A549 (cell line): ENCODE results near the gene NPLOC4. TPM values are rescaled to one million over a fixed set of nuclear protein-coding genes. Genes with fewer than 3 reads are reported as not detected.

Experiments
- ATAC-seq, 2 experiments: fragments of 200-7000 bp in 1 of 2; fragments of >200 bp in 1 of 2; cut with Nextera tagmentation in 1 of 2; cut with Tn5 transposase in 1 of 2; 3 replicates each; pipeline versions ENCODE4 v1.8.0 to v1.9.1; 2018 to 2020; ENCODE audit warnings: mild to moderate bottlenecking in 1 of 2, moderate library complexity in 1 of 2
- CTCF ChIA-PET: fragments of 300-600 bp; sonication (Branson Sonifier 250); formaldehyde crosslinking; extraction: SDS; loops from one replicate; lab custom pipeline; 2021; ENCODE audit warnings: antibody characterized with exemption, inconsistent platforms; lab: Yijun Ruan, JAX
- POLR2A ChIA-PET: fragments of 350-600 bp; formaldehyde crosslinking; extraction: SDS; loops from one replicate; lab custom pipeline; 2021; ENCODE audit warnings: antibody characterized with exemption, inconsistent platforms; lab: Yijun Ruan, JAX
- DNase-seq, 2 experiments: peaks; one replicate each; pipeline versions ENCODE4 v3.0.0 to v3.0.0-alpha.2; 2011 to 2016; ENCODE audit warnings: low read depth in 1 of 2, low spot score in 1 of 2
- FAIRE-seq: peaks from 2 replicates; lab custom pipeline; 2011; peaks lifted over from hg19 to GRCh38; lab: Jason Lieb, UNC
- H3K27ac ChIP-seq, 2 experiments: fragments of >200 bp; sonication (Bioruptor Twin); formaldehyde crosslinking; 3 replicates each; pipeline ENCODE4 v1.5.1; 2016 to 2017
- H3K4me1 ChIP-seq: fragments of >200 bp; sonication (Bioruptor Twin); formaldehyde crosslinking; 3 replicates; pipeline ENCODE4 v1.6.1; 2016
- H3K4me2 ChIP-seq: fragments of >200 bp; sonication (Bioruptor Twin); formaldehyde crosslinking; 3 replicates; pipeline ENCODE4 v1.6.1; 2016
- H3K4me3 ChIP-seq: fragments of >200 bp; sonication (Bioruptor Twin); formaldehyde crosslinking; 3 replicates; pipeline ENCODE4 v1.5.1; 2016
- H3K9me3 ChIP-seq: fragments of >200 bp; sonication (Bioruptor Twin); formaldehyde crosslinking; 3 replicates; pipeline ENCODE4 v1.6.1; 2016
- BHLHE40 ChIP-seq: IDR thresholded peaks from 2 replicates; pipeline ENCODE4 v1.6.1; 2012; ENCODE audit warnings: low read depth, low read length, inconsistent platforms
- CEBPB ChIP-seq, 2 experiments: fragments of >200 bp in 1 of 2; sonication (Bioruptor Twin) in 1 of 2; formaldehyde crosslinking in 1 of 2; IDR thresholded peaks; 2 replicates each; pipeline ENCODE4 v1.6.1; 2012 to 2016
- CHD2 ChIP-seq: fragments of 150-350 bp; IDR thresholded peaks from 2 replicates; pipeline ENCODE4 v1.6.1; 2014; ENCODE audit warnings: low read length; ENCODE audit not compliant: partially characterized antibody
- EHF ChIP-seq: fragments of 250-450 bp; sonication (Bioruptor Pico); IDR thresholded peaks from 2 replicates; pipeline ENCODE4 v1.5.0; 2020; ENCODE audit warnings: mild to moderate bottlenecking
- EHMT2 ChIP-seq: fragments of 200-600 bp; sonication (generic); IDR thresholded peaks from 2 replicates; pipeline ENCODE4 v1.6.1; 2016; ENCODE audit warnings: antibody characterized with exemption, low read depth, mild to moderate bottlenecking, moderate library complexity
- EP300 ChIP-seq, 2 experiments: fragments of >200 bp; sonication (Bioruptor Twin); formaldehyde crosslinking; IDR thresholded peaks; 2 replicates in 1 of 2; 3 replicates in 1 of 2; pipeline ENCODE4 v1.6.1; 2016 to 2017
- ESRRA ChIP-seq: fragments of 150-350 bp; IDR thresholded peaks from 2 replicates; pipeline ENCODE4 v1.6.1; 2014; ENCODE audit warnings: mild to moderate bottlenecking, low read length, borderline replicate concordance
- FOSB ChIP-seq: fragments of 250-450 bp; sonication (Bioruptor Pico); IDR thresholded peaks from 2 replicates; pipeline ENCODE4 v1.5.0; 2020; ENCODE audit warnings: mild to moderate bottlenecking, moderate library complexity
- FOXS1 ChIP-seq: fragments of 250-450 bp; sonication (Bioruptor Pico); IDR thresholded peaks from 2 replicates; pipeline ENCODE4 v1.5.0; 2020; ENCODE audit warnings: mild to moderate bottlenecking, moderate library complexity
- HEYL ChIP-seq: fragments of 250-450 bp; sonication (Bioruptor Pico); IDR thresholded peaks from 2 replicates; pipeline ENCODE4 v1.8.0; 2021; ENCODE audit warnings: mild to moderate bottlenecking, moderate library complexity
- HMGXB4 ChIP-seq: fragments of 250-450 bp; sonication (Bioruptor Pico); IDR thresholded peaks from 2 replicates; pipeline ENCODE4 v1.5.0; 2021; ENCODE audit warnings: mild to moderate bottlenecking, moderate library complexity, borderline replicate concordance
- KDM1A ChIP-seq: fragments of 200-600 bp; sonication (generic); IDR thresholded peaks from 2 replicates; pipeline ENCODE4 v1.6.1; 2016; ENCODE audit warnings: low read depth, mild to moderate bottlenecking
- MAFK ChIP-seq: fragments of 450-650 bp; IDR thresholded peaks from 2 replicates; pipeline ENCODE4 v1.6.1; 2014; ENCODE audit not compliant: partially characterized antibody
- MAZ ChIP-seq: fragments of 150-350 bp; IDR thresholded peaks from 2 replicates; pipeline ENCODE4 v1.6.1; 2014; ENCODE audit warnings: antibody characterized with exemption, low read depth, low read length, borderline replicate concordance
- MYC ChIP-seq: IDR thresholded peaks from 2 replicates; pipeline ENCODE4 v1.6.1; 2012; ENCODE audit warnings: mild to moderate bottlenecking, inconsistent platforms, low read length, improper control_type of control experiment, borderline replicate concordance
- NR3C1 ChIP-seq: fragments of >200 bp; sonication (Bioruptor Twin); formaldehyde crosslinking; IDR thresholded peaks from 3 replicates; pipeline ENCODE4 v1.6.1; 2017
- POLR2A ChIP-seq: IDR thresholded peaks from 2 replicates; pipeline ENCODE4 v1.6.1; 2012; ENCODE audit warnings: mild to moderate bottlenecking, low read length
- RCOR1 ChIP-seq: fragments of 150-350 bp; IDR thresholded peaks from 2 replicates; pipeline ENCODE4 v1.6.1; 2014; ENCODE audit warnings: antibody characterized with exemption, low read length, low read depth
- SREBF2 ChIP-seq: fragments of 450-650 bp; IDR thresholded peaks from 2 replicates; pipeline ENCODE4 v1.6.1; 2014; ENCODE audit warnings: mild to moderate bottlenecking, moderate library complexity
- TFCP2L1 ChIP-seq: fragments of 250-450 bp; sonication (Bioruptor Pico); IDR thresholded peaks from 2 replicates; pipeline ENCODE4 v1.5.0; 2021; ENCODE audit warnings: mild to moderate bottlenecking
- TP53 ChIP-seq: fragments of 250-450 bp; sonication (Bioruptor Pico); IDR thresholded peaks from 2 replicates; pipeline ENCODE4 v1.5.0; 2021; ENCODE audit warnings: mild to moderate bottlenecking, moderate library complexity
- USF2 ChIP-seq: fragments of 450-650 bp; IDR thresholded peaks from 2 replicates; pipeline ENCODE4 v1.6.1; 2014; ENCODE audit warnings: antibody characterized with exemption
- ZFP36 ChIP-seq: fragments of 450-650 bp; IDR thresholded peaks from 2 replicates; pipeline ENCODE4 v1.6.1; 2014; ENCODE audit warnings: borderline replicate concordance; ENCODE audit not compliant: partially characterized antibody
- WGBS: methylation state at CpG from one replicate; pipeline ENCODE4 v1.1.6; 2017; ENCODE audit errors: missing lambda C conversion rate; 5-methylcytosine and 5-hydroxymethylcytosine counted together
- polyA plus RNA-seq, 4 experiments: library from polyadenylated mRNA; depleted of rRNA in 3 of 4; stranded (reverse); fragments of >200 nt; fragmentation: RNase III in 1 of 4; extraction: RNeasy Plus Mini Kit Qiagen cat#74134 plus additional on column Dnase treatment in 1 of 4; gene quantifications; 2 replicates in 3 of 4; 3 replicates in 1 of 4; pipeline ENCODE4 v1.2.3, GENCODE V29; 2011 to 2017
- TF ChIP-seq, protein P1 (sequence below): fragments of 150-350 bp; IDR thresholded peaks from 2 replicates; pipeline ENCODE4 v1.6.1; 2014; ENCODE audit warnings: low read depth, mild to moderate bottlenecking, low read length
- TF ChIP-seq, protein P2 (sequence below): IDR thresholded peaks from 2 replicates; pipeline ENCODE4 v1.6.1; 2012

Gene NPLOC4
- polyA plus RNA-seq, 2 of the 4 experiments (the other 2 are of a cell fraction): 98.5 to 101 TPM

- peaks cover 25% of the 10 kb centered on the region for H3K4me1 ChIP-seq
- FAIRE-seq (no peak), ATAC-seq (no peak; a peak in 2 of 6 replicates), DNase-seq (no peak)
- H3K4me2 ChIP-seq: peak overlapping the region; percentile 96
- H3K9me3 ChIP-seq: no peaks in the 10 kb centered on the region
- TF ChIP-seq FOXS1 (CRISPR knock-in tag) (no peak), KDM1A (no peak), SREBF2 (no peak), TFCP2L1 (CRISPR knock-in tag) (no peak), EHMT2 (no peak), EHF (CRISPR knock-in tag) (no peak), FOSB (CRISPR knock-in tag) (0 out of 2 replicates have a peak, but pooled peaks have one; percentile 5)
- peak overlapping the region; percentile 90 to 91 for H3K27ac ChIP-seq
- WGBS: 44% methylated on average over 19 of the region's 19 CpGs
- H3K4me3 ChIP-seq: peak overlapping the region; percentile 86
- ChIA-PET POLR2A (interaction anchor here (1.1 to 3.8 kb wide), 6 partner anchors 9 to 19 kb away, joined by 3 to 42 read pairs (median 9); partner anchors contain the start of genes CCDC137, MRPL12 and OXLD1), CTCF (interaction anchor here (1.2 to 8.1 kb wide), 10 partner anchors 10 to 124 kb away, joined by 3 to 54 read pairs (median 7); partner anchors contain the start of gene MRPL12)
Observed at GRCh38 chr17:81682565-81683207, 45.8 kb upstream of the NPLOC4 start.

DNA sequence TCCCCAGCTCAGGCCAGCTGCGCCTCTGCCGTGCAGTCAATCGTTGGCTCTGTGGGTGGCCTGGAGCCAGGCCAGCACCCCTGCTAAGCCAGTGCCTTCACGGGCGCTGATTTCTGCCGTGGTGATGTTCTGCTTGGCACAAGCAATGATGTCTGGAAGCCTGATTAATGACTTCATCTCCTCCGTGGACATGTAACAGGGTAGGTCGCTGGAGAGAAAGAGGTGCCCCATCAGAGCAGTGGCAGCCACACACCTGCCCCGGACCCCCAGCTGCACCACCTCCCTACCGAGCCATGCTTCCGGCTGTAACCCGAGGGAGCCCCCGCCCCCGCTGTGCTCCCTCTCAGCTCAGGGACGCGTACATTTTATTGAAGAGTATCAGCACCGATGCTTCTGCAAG lies 44.8 kb upstream of the NPLOC4 start:
- H3K27ac ChIP-seq: peak overlapping the region in 1 of 2 experiments; percentile 32; a peak in 1 of 6 replicates
- no peaks in the 10 kb centered on the region for H3K9me3 ChIP-seq
- H3K4me1 ChIP-seq: peaks cover 25% of the 10 kb centered on the region
- no peak overlapping the region for H3K4me3 ChIP-seq
- no peak for TF ChIP-seq USF2
- no peak for TF ChIP-seq RCOR1
- no peak for TF ChIP-seq CHD2
- no peak for TF ChIP-seq ESRRA
- TF ChIP-seq, protein P1, sequence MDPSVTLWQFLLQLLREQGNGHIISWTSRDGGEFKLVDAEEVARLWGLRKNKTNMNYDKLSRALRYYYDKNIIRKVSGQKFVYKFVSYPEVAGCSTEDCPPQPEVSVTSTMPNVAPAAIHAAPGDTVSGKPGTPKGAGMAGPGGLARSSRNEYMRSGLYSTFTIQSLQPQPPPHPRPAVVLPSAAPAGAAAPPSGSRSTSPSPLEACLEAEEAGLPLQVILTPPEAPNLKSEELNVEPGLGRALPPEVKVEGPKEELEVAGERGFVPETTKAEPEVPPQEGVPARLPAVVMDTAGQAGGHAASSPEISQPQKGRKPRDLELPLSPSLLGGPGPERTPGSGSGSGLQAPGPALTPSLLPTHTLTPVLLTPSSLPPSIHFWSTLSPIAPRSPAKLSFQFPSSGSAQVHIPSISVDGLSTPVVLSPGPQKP: no peak
- TF ChIP-seq POLR2A: no peak
- TF ChIP-seq EP300 (IDR thresholded peaks at IDR 0.05): no peak
- TF ChIP-seq ZFP36: no peak
- TF ChIP-seq MAZ: no peak
- TF ChIP-seq MAFK: no peak
- TF ChIP-seq CEBPB (IDR thresholded peaks at IDR 0.05): no peak
- TF ChIP-seq, protein P2, sequence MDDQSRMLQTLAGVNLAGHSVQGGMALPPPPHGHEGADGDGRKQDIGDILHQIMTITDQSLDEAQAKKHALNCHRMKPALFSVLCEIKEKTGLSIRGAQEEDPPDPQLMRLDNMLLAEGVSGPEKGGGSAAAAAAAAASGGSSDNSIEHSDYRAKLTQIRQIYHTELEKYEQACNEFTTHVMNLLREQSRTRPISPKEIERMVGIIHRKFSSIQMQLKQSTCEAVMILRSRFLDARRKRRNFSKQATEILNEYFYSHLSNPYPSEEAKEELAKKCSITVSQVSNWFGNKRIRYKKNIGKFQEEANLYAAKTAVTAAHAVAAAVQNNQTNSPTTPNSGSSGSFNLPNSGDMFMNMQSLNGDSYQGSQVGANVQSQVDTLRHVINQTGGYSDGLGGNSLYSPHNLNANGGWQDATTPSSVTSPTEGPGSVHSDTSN: no peak
- TF ChIP-seq NR3C1: no peak
- TF ChIP-seq HEYL: no peak
- TF ChIP-seq BHLHE40: no peak
- no peak for TF ChIP-seq MYC
- TF ChIP-seq HMGXB4 (CRISPR knock-in tag): no peak
- no peak for TF ChIP-seq EHF (CRISPR knock-in tag)
- TF ChIP-seq TP53: no peak
- CTCF ChIA-PET: interaction anchor here (1.2 to 8.1 kb wide), 7 partner anchors 9 to 123 kb away, joined by 3 to 54 read pairs (median 7); partner anchors contain the start of gene MRPL12
- no peak for FAIRE-seq
- DNase-seq: no peak
- ATAC-seq: no peak
- H3K4me2 ChIP-seq: peak overlapping the region; percentile 96
- 62% methylated on average over 17 of the region's 17 CpGs for WGBS
- POLR2A ChIA-PET: interaction anchor here (2.5 kb wide), 1 partner anchor 15 kb away, joined by 23 read pairs; the partner anchor contains the start of genes CCDC137 and OXLD1
